SK-N-SH treated with all-trans-retinoic acid at 6 μM for 48 hours (cell line): ENCODE measurements around the gene NPVF.

Experiments used
- CREB5 ChIP-seq: fragments of 250-450 bp; sonication (Bioruptor Pico); IDR thresholded peaks from 2 replicates; pipeline ENCODE4 v1.5.1; 2020; ENCODE audit warnings: low read depth, mild to moderate bottlenecking, moderate library complexity
- PATZ1 ChIP-seq: fragments of 250-450 bp; sonication (Bioruptor Pico); IDR thresholded peaks from 2 replicates; pipeline ENCODE4 v1.8.0; 2020; ENCODE audit warnings: mild to moderate bottlenecking, moderate library complexity, borderline replicate concordance
- RARB ChIP-seq: fragments of 250-450 bp; sonication (Bioruptor Pico); IDR thresholded peaks from 2 replicates; pipeline ENCODE4 v1.8.0; 2021; ENCODE audit warnings: mild to moderate bottlenecking, moderate library complexity
- SNAI2 ChIP-seq: fragments of 250-450 bp; sonication (Bioruptor Pico); IDR thresholded peaks from 2 replicates; pipeline ENCODE4 v1.5.0; 2020; ENCODE audit warnings: mild to moderate bottlenecking, moderate library complexity
- TOX ChIP-seq: fragments of 250-450 bp; sonication (Bioruptor Pico); IDR thresholded peaks from 2 replicates; pipeline ENCODE4 v1.8.0; 2021; ENCODE audit warnings: mild to moderate bottlenecking, moderate library complexity, borderline replicate concordance
- ZFP3 ChIP-seq: fragments of 250-450 bp; sonication (Bioruptor Pico); IDR thresholded peaks from 2 replicates; pipeline ENCODE4 v1.5.0; 2020; ENCODE audit warnings: mild to moderate bottlenecking, moderate library complexity
- ZNF565 ChIP-seq: fragments of 450-650 bp; formaldehyde crosslinking; conservative IDR thresholded peaks from 2 replicates; pipeline ENCODE4 v1.5.0; 2020; ENCODE audit warnings: low read depth, mild to moderate bottlenecking, moderate library complexity

- TF ChIP-seq ZFP3 (CRISPR knock-in tag) (no peak), SNAI2 (CRISPR knock-in tag) (no peak), RARB (CRISPR knock-in tag) (no peak), TOX (CRISPR knock-in tag) (no peak), CREB5 (no peak), PATZ1 (no peak), ZNF565 (CRISPR knock-in tag) (no peak)
Measured at GRCh38 chr7:25253714-25254113, 25.4 kb upstream of the NPVF start.
